Ovary (tissue), 9 donors: ENCODE measurements around the gene TMEM9. TPM values are rescaled to one million over a fixed set of nuclear protein-coding genes. Genes with fewer than 3 reads are reported as not detected.

Experiments used
- DNase-seq, 5 donors: peaks; one replicate each; pipeline ENCODE4 v3.0.0-alpha.2; 2019 to 2020
- H3K27ac ChIP-seq, 2 donors: fragments of 200-600 bp; one replicate each; pipeline versions ENCODE4 v1.5.1 to v1.8.0; 2019 to 2022
- H3K27me3 ChIP-seq: fragments of 200-600 bp; one replicate; pipeline ENCODE4 v1.8.0; 2022
- H3K36me3 ChIP-seq: fragments of 200-600 bp; sonication (generic); one replicate; pipeline ENCODE4 v1.5.1; 2019
- H3K4me1 ChIP-seq: one replicate; pipeline ENCODE4 v1.8.1; 2013; ENCODE audit warnings: mild to moderate bottlenecking, moderate library complexity; ENCODE audit not compliant: insufficient read depth
- H3K4me3 ChIP-seq: fragments of 200-600 bp; sonication (generic); one replicate; pipeline ENCODE4 v1.5.1; 2017
- H3K9me3 ChIP-seq, 2 donors: fragments of 200-600 bp in 1 of 2; sonication (generic) in 1 of 2; one replicate each; pipeline versions ENCODE4 v1.5.1 to v1.8.1; 2013 to 2019; ENCODE audit warnings: mild to moderate bottlenecking in 1 of 2, moderate library complexity in 1 of 2
- CTCF ChIP-seq, 3 donors: fragments of 450-650 bp in 2 of 3; fragments of 200-600 bp in 1 of 3; IDR thresholded peaks; one replicate each; pipeline versions ENCODE4 v1.5.1 to v1.8.0; 2016 to 2022; ENCODE audit warnings: antibody characterized with exemption in 3 of 3, mild to moderate bottlenecking in 1 of 3
- EP300 ChIP-seq: sonication (generic); formaldehyde crosslinking; IDR thresholded peaks from one replicate; pipeline ENCODE4 v1.6.1; 2017; ENCODE audit warnings: antibody characterized with exemption
- POLR2A ChIP-seq: fragments of 450-650 bp; IDR thresholded peaks from one replicate; pipeline ENCODE4 v1.6.1; 2017; ENCODE audit warnings: antibody characterized with exemption, mild to moderate bottlenecking, moderate library complexity
- WGBS, 3 donors: extraction: QIAGEN DNeasy Blood & Tissue Kit in 1 of 3; methylation state at CpG; one replicate each; pipeline versions ENCODE4 v1.1.5 to v1.1.7; 2013 to 2017; 5-methylcytosine and 5-hydroxymethylcytosine counted together
- intact Hi-C, 4 donors: fragments of 100-400 bp; cut with DNase I; formaldehyde crosslinking; loops; one replicate each; pipeline versions ENCODE4 v1.11.0 to v1.15.1; 2022 to 2023
- polyA plus RNA-seq, 2 donors: library from polyadenylated mRNA; stranded (reverse); fragments of 200-250 nt in 1 of 2; fragments of 350-450 nt in 1 of 2; fragmentation: Illumina TruSeq in 1 of 2; extraction: RNeasy Lipid Tissue Mini Kit (QIAGEN cat#74804) in 1 of 2; gene quantifications; one replicate each; pipeline ENCODE4 v1.2.3, GENCODE V29; 2013 to 2014
- total RNA-seq, 7 donors: library from RNA; depleted of rRNA in 2 of 7; stranded (reverse); fragments of >200 nt in 2 of 7; fragmentation: NEBNext Ultra II Directional in 3 of 7; extraction: Animal tissue kit (Norgen Biotek cat#: 25700) in 3 of 7; gene quantifications; one replicate each; pipeline versions ENCODE4 v1.1.0 to v1.2.4, GENCODE V29; 2016 to 2023
- donor health status: DM: no; HTN: no; CAD: no; lungs with moderate emphysema.
- donor health status: DM: no; HTN: no; CAD: no.
- donor health status: Bipolar disorder and iron deficiency.
- donor health status: DM: yes; HTN: yes; CAD: no.
- donor health status: DM: no; HTN: no; CAD: no.
- donor health status: DM: yes; HTN: yes; CAD: no.

Gene TMEM9
- total and polyA plus RNA-seq, 9 donors, result 49.5 to 114 (median 88.8) TPM

GRCh38 chr1:201156346-201156745 is 2.1 kb upstream of the TMEM9 start:
- Histone ChIP-seq H3K27ac (no peak overlapping the region), H3K9me3 (no peaks in the 10 kb centered on the region), H3K4me3 (no peak overlapping the region), H3K4me1 (peaks cover 7% of the 10 kb centered on the region), H3K36me3 (no peaks in the 10 kb centered on the region), H3K27me3 (no peaks in the 10 kb centered on the region)
- WGBS, 3 donors, result 86 to 90% (median 86%) methylated on average over 3 of the region's 3 CpGs
- no peak for DNase-seq
- intact Hi-C loops, result no loop called here
- TF ChIP-seq POLR2A, result no peak
- TF ChIP-seq CTCF (IDR thresholded peaks at IDR 0.05), result no peak
- TF ChIP-seq EP300, result no peak

GRCh38 chr1:201155354-201155753 is 1.1 kb upstream of the TMEM9 start:
- no peak overlapping the region for H3K27ac ChIP-seq
- intact Hi-C loops, result no loop called here
- H3K4me3 ChIP-seq, result no peak overlapping the region
- WGBS, 3 donors, result 77 to 89% (median 84%) methylated on average over 2 of the region's 2 CpGs
- peaks cover 7% of the 10 kb centered on the region for H3K4me1 ChIP-seq
- DNase-seq, result no peak
- TF ChIP-seq EP300, result no peak
- TF ChIP-seq CTCF (IDR thresholded peaks at IDR 0.05), result no peak
- TF ChIP-seq POLR2A, result no peak
- no peaks in the 10 kb centered on the region for H3K9me3 ChIP-seq
- no peaks in the 10 kb centered on the region for H3K27me3 ChIP-seq
- H3K36me3 ChIP-seq, result no peaks in the 10 kb centered on the region

GRCh38 chr1:201153474-201154388 is 543 bp downstream of the TMEM9 start:
- H3K27ac ChIP-seq, result peak overlapping the region; percentile 23 to 39
- peaks cover 7% of the 10 kb centered on the region for H3K4me1 ChIP-seq
- intact Hi-C loops, result no loop called here
- H3K9me3 ChIP-seq, result no peaks in the 10 kb centered on the region
- H3K4me3 ChIP-seq, result peak overlapping the region; percentile 58
- H3K36me3 ChIP-seq, result no peaks in the 10 kb centered on the region
- DNase-seq, result no peak
- H3K27me3 ChIP-seq, result no peaks in the 10 kb centered on the region
- WGBS, 3 donors, result 1 to 2% (median 1%) methylated on average over 36 to 37 of the region's 37 CpGs
- TF ChIP-seq CTCF (IDR thresholded peaks at IDR 0.05), result no peak
- TF ChIP-seq EP300, result no peak
- TF ChIP-seq POLR2A, result no peak

- 73 to 83% (median 79%) methylated on average over 4 of the region's 4 CpGs for WGBS, 3 donors
- peak in 1 of 5 donors; percentile 3 for DNase-seq
- H3K36me3 ChIP-seq, result no peaks in the 10 kb centered on the region
Observed at GRCh38 chr1:201149400-201149799, 4.9 kb downstream of the TMEM9 start.

More at GRCh38 chr1:201149400-201149799, 4.9 kb downstream of the TMEM9 start:
- Histone ChIP-seq H3K27me3 (no peaks in the 10 kb centered on the region), H3K4me1 (peaks cover 3% of the 10 kb centered on the region), H3K9me3 (no peaks in the 10 kb centered on the region), H3K27ac (no peak overlapping the region), H3K4me3 (no peak overlapping the region)
- intact Hi-C loops, result no loop called here
- peak in 1 of 3 donors; percentile 13 for TF ChIP-seq CTCF (IDR thresholded peaks at IDR 0.05)
- TF ChIP-seq EP300, result no peak
